HL-60 (cell line): ENCODE measurements around the gene FCN2.

Source experiments
- DNase-seq, 2 experiments: peaks; one replicate each; pipeline ENCODE4 v3.0.0-alpha.2; 2010 to 2020; ENCODE audit warnings: low read depth in 1 of 2, low spot score in 1 of 2
- H3K27ac ChIP-seq: fragments of 250-450 bp; sonication (Bioruptor Pico); replicated peaks from 2 replicates; pipeline ENCODE4 v1.5.1; 2020; ENCODE audit warnings: mild to moderate bottlenecking, moderate library complexity
- H3K27me3 ChIP-seq: fragments of 250-450 bp; sonication (Bioruptor Pico); 2 replicates; pipeline ENCODE4 v1.5.1; 2021; ENCODE audit warnings: mild to moderate bottlenecking, moderate library complexity; ENCODE audit not compliant: insufficient read depth, poor library complexity, severe bottlenecking
- H3K4me3 ChIP-seq: replicated peaks from 2 replicates; pipeline ENCODE4 v1.5.1; 2011; ENCODE audit warnings: mild to moderate bottlenecking, control low read depth, low read length; ENCODE audit not compliant: insufficient read depth
- CTCF ChIP-seq: IDR thresholded peaks from one replicate; pipeline ENCODE4 v1.5.1; 2011; ENCODE audit warnings: low read length, control low read depth, inconsistent platforms; ENCODE audit not compliant: insufficient read depth
- GABPA ChIP-seq: IDR thresholded peaks from 2 replicates; pipeline ENCODE4 v1.6.1; 2012; ENCODE audit warnings: low read depth
- POLR2AphosphoS5 ChIP-seq: IDR thresholded peaks from 2 replicates; pipeline ENCODE4 v1.6.1; 2012; ENCODE audit warnings: low read depth
- SPI1 ChIP-seq: IDR thresholded peaks from 2 replicates; pipeline ENCODE4 v1.6.1; 2012; ENCODE audit warnings: low read depth, mild to moderate bottlenecking, borderline replicate concordance
- TF ChIP-seq, protein P1 (sequence below): IDR thresholded peaks from 2 replicates; pipeline ENCODE4 v1.6.1; 2012; ENCODE audit warnings: low read depth; ENCODE audit not compliant: insufficient replicate concordance

FCN2 gene

GRCh38 chr9:134858051-134858841, 22.4 kb upstream of the FCN2 start:
- no peak overlapping the region for H3K27ac ChIP-seq
- H3K27me3 ChIP-seq, result no peaks in the 10 kb centered on the region
- H3K4me3 ChIP-seq, result no peak overlapping the region
- TF ChIP-seq, protein P1, sequence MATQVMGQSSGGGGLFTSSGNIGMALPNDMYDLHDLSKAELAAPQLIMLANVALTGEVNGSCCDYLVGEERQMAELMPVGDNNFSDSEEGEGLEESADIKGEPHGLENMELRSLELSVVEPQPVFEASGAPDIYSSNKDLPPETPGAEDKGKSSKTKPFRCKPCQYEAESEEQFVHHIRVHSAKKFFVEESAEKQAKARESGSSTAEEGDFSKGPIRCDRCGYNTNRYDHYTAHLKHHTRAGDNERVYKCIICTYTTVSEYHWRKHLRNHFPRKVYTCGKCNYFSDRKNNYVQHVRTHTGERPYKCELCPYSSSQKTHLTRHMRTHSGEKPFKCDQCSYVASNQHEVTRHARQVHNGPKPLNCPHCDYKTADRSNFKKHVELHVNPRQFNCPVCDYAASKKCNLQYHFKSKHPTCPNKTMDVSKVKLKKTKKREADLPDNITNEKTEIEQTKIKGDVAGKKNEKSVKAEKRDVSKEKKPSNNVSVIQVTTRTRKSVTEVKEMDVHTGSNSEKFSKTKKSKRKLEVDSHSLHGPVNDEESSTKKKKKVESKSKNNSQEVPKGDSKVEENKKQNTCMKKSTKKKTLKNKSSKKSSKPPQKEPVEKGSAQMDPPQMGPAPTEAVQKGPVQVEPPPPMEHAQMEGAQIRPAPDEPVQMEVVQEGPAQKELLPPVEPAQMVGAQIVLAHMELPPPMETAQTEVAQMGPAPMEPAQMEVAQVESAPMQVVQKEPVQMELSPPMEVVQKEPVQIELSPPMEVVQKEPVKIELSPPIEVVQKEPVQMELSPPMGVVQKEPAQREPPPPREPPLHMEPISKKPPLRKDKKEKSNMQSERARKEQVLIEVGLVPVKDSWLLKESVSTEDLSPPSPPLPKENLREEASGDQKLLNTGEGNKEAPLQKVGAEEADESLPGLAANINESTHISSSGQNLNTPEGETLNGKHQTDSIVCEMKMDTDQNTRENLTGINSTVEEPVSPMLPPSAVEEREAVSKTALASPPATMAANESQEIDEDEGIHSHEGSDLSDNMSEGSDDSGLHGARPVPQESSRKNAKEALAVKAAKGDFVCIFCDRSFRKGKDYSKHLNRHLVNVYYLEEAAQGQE, result no peak
- TF ChIP-seq GABPA, result no peak
- no peak for TF ChIP-seq SPI1
- no peak for TF ChIP-seq POLR2AphosphoS5
- no peak for TF ChIP-seq CTCF
- no peak for DNase-seq

DNA sequence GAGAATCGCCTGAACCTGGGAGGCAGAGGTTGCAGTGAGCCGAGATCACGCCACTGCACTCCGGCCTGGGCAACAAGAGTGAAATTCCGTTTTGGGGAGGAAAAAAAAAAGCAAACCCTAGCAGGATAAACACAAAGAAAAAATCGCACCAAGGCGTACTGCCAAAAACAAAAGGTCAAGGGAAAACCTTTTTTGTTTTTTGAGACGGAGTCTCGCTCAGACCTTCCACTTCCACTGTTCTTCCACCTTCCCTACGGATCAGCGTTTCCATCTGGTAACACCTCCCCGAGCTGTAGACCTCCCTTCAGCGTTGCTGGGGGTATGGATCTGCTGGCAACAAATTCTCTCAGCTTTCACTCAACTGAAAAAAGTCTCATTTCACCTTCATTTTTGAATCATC, 20.1 kb upstream of the FCN2 start:
- TF ChIP-seq, protein P1, result no peak
- TF ChIP-seq POLR2AphosphoS5, result no peak
- no peak for TF ChIP-seq CTCF
- TF ChIP-seq GABPA, result no peak
- TF ChIP-seq SPI1, result no peak
- Histone ChIP-seq H3K27ac (no peak overlapping the region), H3K27me3 (no peaks in the 10 kb centered on the region), H3K4me3 (no peak overlapping the region)
- no peak for DNase-seq

GRCh38 chr9:134861595-134862334, 18.8 kb upstream of the FCN2 start:
- Histone ChIP-seq H3K4me3 (no peak overlapping the region), H3K27ac (no peak overlapping the region), H3K27me3 (no peaks in the 10 kb centered on the region)
- DNase-seq, result no peak
- TF ChIP-seq CTCF (no peak), POLR2AphosphoS5 (no peak), GABPA (no peak), SPI1 (no peak)
- TF ChIP-seq, protein P1, result no peak
